GM12878 (cell line): Measurements from ENCODE around the gene ADAMTSL4. TPM values are rescaled to one million over a fixed set of nuclear protein-coding genes. Genes with fewer than 3 reads are reported as not detected.

ENCODE experiments used
- ATAC-seq: fragments of 200-7000 bp; cut with Tn5 transposase; 3 replicates; pipeline ENCODE4 v1.9.1; 2020; ENCODE audit warnings: mild to moderate bottlenecking, moderate library complexity
- BruUV-seq: library from RNA; stranded (reverse); fragments of 400-500 nt; replicated peaks from 2 replicates; lab custom pipeline; 2021; lab: Mats Ljungman, UMichigan
- CTCF ChIA-PET: fragments of 300-600 bp; sonication (Branson Sonifier 250); formaldehyde crosslinking; extraction: SDS; loops from one replicate; lab custom pipeline; 2021; ENCODE audit warnings: inconsistent platforms; lab: Yijun Ruan, JAX
- POLR2A ChIA-PET: fragments of 350-600 bp; formaldehyde crosslinking; extraction: SDS; loops from one replicate; lab custom pipeline; 2021; ENCODE audit warnings: inconsistent platforms; lab: Charles Lee
- RAD21 ChIA-PET: fragments of 300-600 bp; sonication (Branson Sonifier 250); formaldehyde crosslinking; loops from one replicate; lab custom pipeline; 2023; ENCODE audit warnings: antibody characterized with exemption; ENCODE audit not compliant: unreplicated experiment; lab: Charles Lee
- SMC1A ChIA-PET: fragments of 300-600 bp; sonication (Branson Sonifier 250); formaldehyde crosslinking; loops from one replicate; lab custom pipeline; 2023; ENCODE audit not compliant: unreplicated experiment, uncharacterized antibody; lab: Charles Lee
- DNase-seq: peaks from one replicate; pipeline ENCODE4 v3.0.0-alpha.2; 2011; ENCODE audit warnings: low read depth, low spot score
- FAIRE-seq: peaks from 3 replicates; lab custom pipeline; 2011; peaks lifted over from hg19 to GRCh38; lab: Jason Lieb, UNC
- H2AFZ ChIP-seq: 2 replicates; pipeline ENCODE4 v1.6.0; 2011; ENCODE audit warnings: low read depth, low read length, control low read depth; ENCODE audit not compliant: control insufficient read depth
- H3K27ac ChIP-seq: 2 replicates; pipeline ENCODE4 v1.5.1; 2011; ENCODE audit warnings: control low read depth; ENCODE audit not compliant: control insufficient read depth, insufficient read depth
- H3K27me3 ChIP-seq, 2 experiments: replicated peaks in 1 of 2; 2 replicates each; pipeline versions ENCODE4 v1.6.0 to v1.6.1; 2011; ENCODE audit warnings: low read length in 1 of 2; ENCODE audit not compliant: control insufficient read depth in 2 of 2, insufficient read depth in 2 of 2
- H3K36me3 ChIP-seq, 2 experiments: 2 replicates each; pipeline ENCODE4 v1.5.1; 2011; ENCODE audit warnings: low read length in 1 of 2; ENCODE audit not compliant: control insufficient read depth in 2 of 2, insufficient read depth in 2 of 2
- H3K4me1 ChIP-seq: 2 replicates; pipeline ENCODE4 v1.6.1; 2011; ENCODE audit warnings: mild to moderate bottlenecking, low read length, moderate library complexity, mixed read lengths; ENCODE audit not compliant: control insufficient read depth, insufficient read depth
- H3K4me2 ChIP-seq: 2 replicates; pipeline ENCODE4 v1.6.0; 2011; ENCODE audit warnings: control low read depth; ENCODE audit not compliant: control insufficient read depth, insufficient read depth
- H3K4me3 ChIP-seq: fragments of 200-600 bp; sonication (generic); 2 replicates; pipeline ENCODE4 v1.5.1; 2016
- H3K79me2 ChIP-seq: 2 replicates; pipeline ENCODE4 v1.6.0; 2011; ENCODE audit warnings: low read length; ENCODE audit not compliant: control insufficient read depth, insufficient read depth
- H3K9ac ChIP-seq: 2 replicates; pipeline ENCODE4 v1.8.0; 2011; ENCODE audit warnings: low read length, control low read depth, mixed read lengths; ENCODE audit not compliant: control insufficient read depth, insufficient read depth
- H3K9me3 ChIP-seq: replicated peaks from 3 replicates; pipeline ENCODE4 v1.5.1; 2011; ENCODE audit warnings: mild to moderate bottlenecking, low read length; ENCODE audit not compliant: control insufficient read depth, insufficient read depth
- H4K20me1 ChIP-seq: 2 replicates; pipeline ENCODE4 v1.6.0; 2011; ENCODE audit not compliant: control insufficient read depth, insufficient read depth
- CUX1 ChIP-seq: IDR thresholded peaks from 2 replicates; pipeline ENCODE4 v1.6.1; 2012; ENCODE audit warnings: improper control_type of control experiment, low read depth, low read length; ENCODE audit not compliant: insufficient replicate concordance
- E2F8 ChIP-seq: fragments of 450-650 bp; IDR thresholded peaks from 2 replicates; pipeline ENCODE4 v1.6.1; 2018; ENCODE audit warnings: mild to moderate bottlenecking, low read depth, moderate library complexity; ENCODE audit not compliant: partially characterized antibody
- FOXK2 ChIP-seq: fragments of 450-650 bp; IDR thresholded peaks from 2 replicates; pipeline ENCODE4 v1.6.1; 2017; ENCODE audit warnings: mild to moderate bottlenecking, moderate library complexity
- KLF5 ChIP-seq: fragments of 450-650 bp; IDR thresholded peaks from 2 replicates; pipeline ENCODE4 v1.6.1; 2014; ENCODE audit warnings: mild to moderate bottlenecking; ENCODE audit not compliant: partially characterized antibody
- MAX ChIP-seq: IDR thresholded peaks from 2 replicates; pipeline ENCODE4 v1.6.1; 2012; ENCODE audit warnings: low read depth, low read length, improper control_type of control experiment
- MXI1 ChIP-seq: fragments of 150-350 bp; IDR thresholded peaks from 2 replicates; pipeline ENCODE4 v1.6.1; 2011; ENCODE audit warnings: low read depth, mild to moderate bottlenecking, inconsistent platforms, low read length, improper control_type of control experiment
- RBBP5 ChIP-seq: fragments of 200-600 bp; sonication (generic); conservative IDR thresholded peaks from 2 replicates; pipeline ENCODE4 v1.6.1; 2016
- RCOR1 ChIP-seq: conservative IDR thresholded peaks from 2 replicates; pipeline ENCODE4 v1.6.1; 2012; ENCODE audit warnings: low read depth, low read length, improper control_type of control experiment
- TCF7 ChIP-seq: IDR thresholded peaks from 2 replicates; pipeline ENCODE4 v1.6.1; 2014; ENCODE audit warnings: antibody characterized with exemption, borderline replicate concordance
- ZBTB4 ChIP-seq: fragments of 450-650 bp; formaldehyde crosslinking; IDR thresholded peaks from 2 replicates; pipeline ENCODE4 v1.4.0; 2022; ENCODE audit warnings: mild to moderate bottlenecking, moderate library complexity
- ZSCAN29 ChIP-seq: fragments of 450-650 bp; IDR thresholded peaks from 2 replicates; pipeline ENCODE4 v1.6.1; 2017; ENCODE audit warnings: mild to moderate bottlenecking, moderate library complexity
- WGBS: methylation state at CpG from one replicate; pipeline ENCODE4 v1.1.6; 2016; ENCODE audit warnings: low lambda C conversion rate; ENCODE audit not compliant: insufficient replicate concordance, insufficient coverage; ENCODE audit errors: missing lambda C conversion rate; 5-methylcytosine and 5-hydroxymethylcytosine counted together
- in situ Hi-C: fragments of 300-500 bp; cut with MboI; formaldehyde crosslinking; loops from 9 replicates; pipeline ENCODE4 v1.14.3; 2018; ENCODE audit warnings: mixed read lengths
- intact Hi-C: fragments of 100-400 bp; cut with micrococcal nuclease; formaldehyde crosslinking; loops from one replicate; pipeline ENCODE4 v1.14.2; 2022; ENCODE audit not compliant: unreplicated experiment
- polyA plus RNA-seq, 11 experiments: library from polyadenylated mRNA; depleted of rRNA in 4 of 11; unstranded in 6 of 11; stranded (reverse) in 5 of 11; fragments of >200 nt; fragmentation: Nextera tagmentation in 4 of 11; fragmentation: Illumina TruSeq in 1 of 11; extraction: Ambion mirVana in 4 of 11; extraction: Trizol in 1 of 11; gene quantifications; 1 replicate in 1 of 11; 2 replicates in 10 of 11; pipeline versions ENCODE4 v1.2.1 to v1.2.3, GENCODE V29; 2011 to 2016; ENCODE audit warnings: inconsistent platforms in 2 of 11, missing spikeins in 2 of 11, low read depth in 1 of 11
- total RNA-seq, 4 experiments: library from RNA; depleted of rRNA in 3 of 4; stranded (reverse); fragments of >200 nt in 3 of 4; fragmentation: Illumina TruSeq in 1 of 4; extraction: Trizol in 1 of 4; gene quantifications; 2 replicates each; pipeline versions ENCODE4 v1.2.1 to v1.2.3, GENCODE V29; 2013 to 2021

ADAMTSL4 gene
- total and polyA plus RNA-seq, 10 of the 15 experiments (the other 5 are each of a cell fraction or from before 2014, with no cell fraction given) = 0.04 to 0.15 (median 0.05) TPM; not detected in 5

GRCh38 chr1:150512846-150513245 is 36.4 kb upstream of the ADAMTSL4 start (continued):
- no peak for TF ChIP-seq MAX

GRCh38 chr1:150513351-150513791 is 35.8 kb upstream of the ADAMTSL4 start:
- Histone ChIP-seq H3K9ac (no peak overlapping the region), H4K20me1 (no peaks in the 10 kb centered on the region), H3K27ac (no peak overlapping the region), H3K4me3 (no peak overlapping the region), H3K4me2 (no peak overlapping the region), H3K79me2 (no peaks in the 10 kb centered on the region), H2AFZ (no peak overlapping the region), H3K9me3 (no peaks in the 10 kb centered on the region), H3K4me1 (peaks cover 19% of the 10 kb centered on the region), H3K27me3 (no peaks in the 10 kb centered on the region), H3K36me3 (no peaks in the 10 kb centered on the region; a peak in 1 of 4 replicates)
- WGBS = 58% methylated on average over 7 of the region's 7 CpGs
- FAIRE-seq = no peak
- ChIA-PET SMC1A (no interaction called here), CTCF (interaction anchor here (1.1 to 1.9 kb wide), 2 partner anchors 18 to 46 kb away, joined by 4 to 7 read pairs; no protein-coding TSS in a partner anchor), POLR2A (interaction anchor here (0.5 to 0.9 kb wide), 4 partner anchors 24 to 248 kb away, joined by 3 to 5 read pairs (median 3); no protein-coding TSS in a partner anchor), RAD21 (no interaction called here)
- no TSS peak for BruUV-seq
- ATAC-seq = no peak
- in situ Hi-C loops (no loop called here), intact Hi-C loops (no loop called here)
- no peak for DNase-seq
- TF ChIP-seq TCF7 = no peak
- no peak for TF ChIP-seq FOXK2
- no peak for TF ChIP-seq KLF5
- no peak for TF ChIP-seq CUX1
- no peak for TF ChIP-seq RBBP5
- TF ChIP-seq ZBTB4 = no peak
- no peak for TF ChIP-seq ZSCAN29
- TF ChIP-seq RCOR1 = no peak
- no peak for TF ChIP-seq E2F8
- TF ChIP-seq MXI1 = no peak
